ENCODE data around the gene RRP15. TPM values are rescaled to one million over a fixed set of nuclear protein-coding genes. Genes with fewer than 3 reads are reported as not detected.

RRP15 gene
- polyA plus RNA-seq, 1 donor (not counting 4 experiments of a cell fraction or from before 2014, with no cell fraction given) = 15.8 TPM

DNA sequence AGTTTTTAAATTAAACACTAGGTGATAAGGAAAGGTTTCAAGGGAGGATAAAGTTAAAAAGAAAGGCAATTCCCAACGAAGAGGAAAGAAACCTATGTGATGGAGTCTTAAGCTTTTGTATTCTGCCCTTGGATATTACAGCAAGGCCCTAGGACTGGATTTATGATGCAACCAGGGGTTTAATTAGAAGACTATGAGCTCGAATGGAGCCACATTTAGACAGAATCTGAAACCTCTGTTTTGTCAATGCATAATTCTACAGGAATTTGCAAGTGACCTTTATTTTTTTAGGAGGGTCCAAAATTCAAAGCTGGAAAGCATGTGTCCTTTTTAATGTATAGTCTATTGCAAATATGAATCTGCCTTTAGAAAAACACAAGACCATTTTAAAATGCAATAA lies 98.0 kb downstream of the RRP15 start:
- no peaks in the 10 kb centered on the region for H3K9me3 ChIP-seq (ENCODE audit: control insufficient read depth, low read depth, low read length)
- H3K4me2 ChIP-seq (ENCODE audit: control insufficient read depth, extremely low read depth, insufficient read depth, low read depth, low read length) = no peak overlapping the region
- H3K4me1 ChIP-seq (ENCODE audit: control insufficient read depth, extremely low read depth, insufficient read depth, low read length) = peaks cover 14% of the 10 kb centered on the region
- FAIRE-seq (no peak), DNase-seq (ENCODE audit: low read depth, low spot score) (no peak)
- H2AFZ ChIP-seq (ENCODE audit: control insufficient read depth, low read length) = no peak overlapping the region
- peaks cover 50% of the 10 kb centered on the region for H3K79me2 ChIP-seq (ENCODE audit: control insufficient read depth, insufficient read depth, low read length)
- dilution Hi-C loops (cut with MboI; ENCODE audit: extremely low pct_ligation_motif_present, low sequenced_read_pairs) = no loop called here
- TF ChIP-seq, protein P1, sequence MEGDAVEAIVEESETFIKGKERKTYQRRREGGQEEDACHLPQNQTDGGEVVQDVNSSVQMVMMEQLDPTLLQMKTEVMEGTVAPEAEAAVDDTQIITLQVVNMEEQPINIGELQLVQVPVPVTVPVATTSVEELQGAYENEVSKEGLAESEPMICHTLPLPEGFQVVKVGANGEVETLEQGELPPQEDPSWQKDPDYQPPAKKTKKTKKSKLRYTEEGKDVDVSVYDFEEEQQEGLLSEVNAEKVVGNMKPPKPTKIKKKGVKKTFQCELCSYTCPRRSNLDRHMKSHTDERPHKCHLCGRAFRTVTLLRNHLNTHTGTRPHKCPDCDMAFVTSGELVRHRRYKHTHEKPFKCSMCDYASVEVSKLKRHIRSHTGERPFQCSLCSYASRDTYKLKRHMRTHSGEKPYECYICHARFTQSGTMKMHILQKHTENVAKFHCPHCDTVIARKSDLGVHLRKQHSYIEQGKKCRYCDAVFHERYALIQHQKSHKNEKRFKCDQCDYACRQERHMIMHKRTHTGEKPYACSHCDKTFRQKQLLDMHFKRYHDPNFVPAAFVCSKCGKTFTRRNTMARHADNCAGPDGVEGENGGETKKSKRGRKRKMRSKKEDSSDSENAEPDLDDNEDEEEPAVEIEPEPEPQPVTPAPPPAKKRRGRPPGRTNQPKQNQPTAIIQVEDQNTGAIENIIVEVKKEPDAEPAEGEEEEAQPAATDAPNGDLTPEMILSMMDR (optimal IDR thresholded peaks at IDR 0.05 in 1 of 3, IDR thresholded peaks at IDR 0.05 in 1 of 3, conservative IDR thresholded peaks at IDR 0.05 in 1 of 3; ENCODE audit: extremely low read depth in 1 of 3, insufficient read depth in 2 of 3, low read length in 3 of 3) = no peak
- TF ChIP-seq EZH2 (IDR thresholded peaks at IDR 0.05; ENCODE audit: low read length) = no peak
- H4K20me1 ChIP-seq (ENCODE audit: control insufficient read depth, extremely low read depth, insufficient read depth, low read length) = no peaks in the 10 kb centered on the region
- peaks cover 0 to 1% of the 10 kb centered on the region in 2 experiments for H3K36me3 ChIP-seq (ENCODE audit: control insufficient read depth in 2 of 2, extremely low read depth in 1 of 2, insufficient read depth in 2 of 2, low read length in 2 of 2)
- H3K9ac ChIP-seq (ENCODE audit: control insufficient read depth, extremely low read depth, insufficient read depth, low read length) = no peak overlapping the region
- H3K9me1 ChIP-seq (ENCODE audit: control insufficient read depth, extremely low read depth, insufficient read depth, low read length) = peaks cover 2% of the 10 kb centered on the region
- H3K27ac ChIP-seq (ENCODE audit: control insufficient read depth, insufficient read depth, low read length) = no peak overlapping the region
- no peak overlapping the region for H3K4me3 ChIP-seq (ENCODE audit: control insufficient read depth in 2 of 3, extremely low read depth in 1 of 3, insufficient read depth in 2 of 3, low read depth in 1 of 3, low read length in 3 of 3)
- no peaks in the 10 kb centered on the region for H3K27me3 ChIP-seq (ENCODE audit: control insufficient read depth, extremely low read depth, insufficient read depth, low read length)

DNA sequence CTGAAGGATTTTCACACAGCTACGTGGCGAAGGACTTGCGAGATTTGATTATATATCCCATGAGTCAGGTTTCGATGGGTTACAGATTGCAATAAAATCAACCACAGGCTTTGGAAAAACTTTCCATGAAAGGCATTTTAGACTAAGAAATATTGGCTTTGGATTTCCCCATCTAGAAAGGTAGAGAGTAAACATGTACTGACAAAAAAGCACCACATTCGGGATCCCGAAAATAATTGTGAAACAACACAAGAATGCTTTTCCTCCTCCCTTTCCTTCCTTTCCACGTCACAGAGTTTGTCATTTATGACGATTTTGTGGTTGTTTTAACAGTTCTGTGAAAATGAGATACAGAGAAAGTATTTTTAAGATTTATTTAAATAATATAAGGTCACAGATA lies 98.6 kb downstream of the RRP15 start:
- no peak overlapping the region for H3K4me3 ChIP-seq (ENCODE audit: control insufficient read depth in 2 of 3, extremely low read depth in 1 of 3, insufficient read depth in 2 of 3, low read depth in 1 of 3, low read length in 3 of 3)
- H3K27me3 ChIP-seq (ENCODE audit: control insufficient read depth, extremely low read depth, insufficient read depth, low read length) = no peaks in the 10 kb centered on the region
- FAIRE-seq (no peak), DNase-seq (ENCODE audit: low read depth, low spot score) (no peak)
- H3K36me3 ChIP-seq (ENCODE audit: control insufficient read depth in 2 of 2, extremely low read depth in 1 of 2, insufficient read depth in 2 of 2, low read length in 2 of 2) = peaks cover 0 to 2% of the 10 kb centered on the region in 2 experiments
- H3K9ac ChIP-seq (ENCODE audit: control insufficient read depth, extremely low read depth, insufficient read depth, low read length) = no peak overlapping the region
- peaks cover 50% of the 10 kb centered on the region for H3K79me2 ChIP-seq (ENCODE audit: control insufficient read depth, insufficient read depth, low read length)
- H3K9me3 ChIP-seq (ENCODE audit: control insufficient read depth, low read depth, low read length) = no peaks in the 10 kb centered on the region
- dilution Hi-C loops (cut with MboI; ENCODE audit: extremely low pct_ligation_motif_present, low sequenced_read_pairs) = no loop called here
- H2AFZ ChIP-seq (ENCODE audit: control insufficient read depth, low read length) = no peak overlapping the region
- TF ChIP-seq EZH2 (IDR thresholded peaks at IDR 0.05; ENCODE audit: low read length) = no peak
- TF ChIP-seq, protein P1 (optimal IDR thresholded peaks at IDR 0.05 in 1 of 3, IDR thresholded peaks at IDR 0.05 in 1 of 3, conservative IDR thresholded peaks at IDR 0.05 in 1 of 3; ENCODE audit: extremely low read depth in 1 of 3, insufficient read depth in 2 of 3, low read length in 3 of 3) = no peak
- no peak overlapping the region for H3K4me2 ChIP-seq (ENCODE audit: control insufficient read depth, extremely low read depth, insufficient read depth, low read depth, low read length)
- no peak overlapping the region for H3K27ac ChIP-seq (ENCODE audit: control insufficient read depth, insufficient read depth, low read length)
- H3K4me1 ChIP-seq (ENCODE audit: control insufficient read depth, extremely low read depth, insufficient read depth, low read length) = peaks cover 14% of the 10 kb centered on the region
- no peaks in the 10 kb centered on the region for H4K20me1 ChIP-seq (ENCODE audit: control insufficient read depth, extremely low read depth, insufficient read depth, low read length)
- peaks cover 2% of the 10 kb centered on the region for H3K9me1 ChIP-seq (ENCODE audit: control insufficient read depth, extremely low read depth, insufficient read depth, low read length)

All from keratinocyte (primary cell).